NCI-H2227 (cell line): ENCODE data around the gene CYTH1.
"Not testable (repeated sequence)": the region's sequence is repeated elsewhere in the genome, so short reads cannot be mapped to it uniquely, and the experiment has no call there.

Source experiments
- DNase-seq: peaks from one replicate; lab custom pipeline; 2025; ENCODE audit not compliant: unreplicated experiment; lab: John Stamatoyannopoulos, UW

The CYTH1 gene

GRCh38 chr17:78789663-78790181, 7.6 kb upstream of the CYTH1 start:
- DNase-seq = no peak

- DNase-seq = peak; percentile 25
These were observed 7.1 kb upstream of the CYTH1 start for GRCh38 chr17:78789149-78789662.

DNA sequence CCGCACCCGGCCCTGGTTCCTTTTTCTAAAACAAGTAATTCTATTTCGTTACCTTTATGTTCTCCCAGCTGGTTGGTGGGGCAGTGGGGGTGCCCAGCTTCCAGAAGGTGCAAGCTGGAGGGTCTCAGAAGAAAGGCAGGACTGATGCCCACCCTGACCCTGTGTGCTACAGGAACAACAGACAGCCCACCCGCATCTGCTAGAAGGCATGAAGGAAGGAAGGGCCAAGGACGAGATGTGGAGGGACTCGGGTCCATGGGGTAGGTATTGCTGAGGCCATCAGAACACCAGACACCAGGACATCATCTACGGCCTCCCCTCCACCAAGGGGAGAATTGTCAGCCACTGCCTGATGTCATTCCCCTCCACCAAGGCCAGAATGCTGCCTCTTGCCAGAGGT, 6.4 kb upstream of the CYTH1 start:
- no peak for DNase-seq

GRCh38 chr17:78787444-78787843, 5.4 kb upstream of the CYTH1 start:
- no peak for DNase-seq

- no peak for DNase-seq
These were observed 3.6 kb upstream of the CYTH1 start for GRCh38 chr17:78785663-78786057.

GRCh38 chr17:78785011-78785662, 3.1 kb upstream of the CYTH1 start:
- DNase-seq = no peak

GRCh38 chr17:78784352-78784751, 2.3 kb upstream of the CYTH1 start:
- no peak for DNase-seq

DNA sequence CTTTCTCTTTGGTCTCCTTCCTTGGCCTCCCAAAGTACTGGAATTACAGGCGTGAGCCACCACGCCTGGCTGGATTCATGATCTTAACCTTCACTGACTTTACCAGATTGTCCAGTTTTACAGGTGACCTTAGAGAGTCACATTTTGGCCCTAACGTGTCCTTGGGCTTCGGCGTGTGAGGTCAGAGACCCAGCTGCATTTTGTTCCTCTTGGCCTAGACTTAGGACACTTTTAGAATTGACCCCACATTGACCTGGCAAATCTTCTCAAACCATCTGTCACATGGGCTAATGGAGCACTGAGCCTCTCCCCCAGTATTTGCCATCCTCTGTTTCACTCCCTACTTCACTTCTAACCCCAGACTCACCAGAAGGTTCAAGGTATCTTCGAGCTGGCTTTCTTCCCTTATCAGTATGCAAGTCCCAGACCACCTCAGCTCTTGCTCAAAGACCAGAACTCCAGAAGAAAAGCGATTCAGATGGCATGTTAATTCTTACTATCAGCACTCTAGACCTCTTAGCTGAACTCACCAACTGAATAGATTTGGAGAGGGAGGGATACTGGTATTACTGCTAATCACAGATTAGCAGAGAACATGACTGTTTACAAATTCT, 1.7 kb upstream of the CYTH1 start:
- no peak for DNase-seq

DNA sequence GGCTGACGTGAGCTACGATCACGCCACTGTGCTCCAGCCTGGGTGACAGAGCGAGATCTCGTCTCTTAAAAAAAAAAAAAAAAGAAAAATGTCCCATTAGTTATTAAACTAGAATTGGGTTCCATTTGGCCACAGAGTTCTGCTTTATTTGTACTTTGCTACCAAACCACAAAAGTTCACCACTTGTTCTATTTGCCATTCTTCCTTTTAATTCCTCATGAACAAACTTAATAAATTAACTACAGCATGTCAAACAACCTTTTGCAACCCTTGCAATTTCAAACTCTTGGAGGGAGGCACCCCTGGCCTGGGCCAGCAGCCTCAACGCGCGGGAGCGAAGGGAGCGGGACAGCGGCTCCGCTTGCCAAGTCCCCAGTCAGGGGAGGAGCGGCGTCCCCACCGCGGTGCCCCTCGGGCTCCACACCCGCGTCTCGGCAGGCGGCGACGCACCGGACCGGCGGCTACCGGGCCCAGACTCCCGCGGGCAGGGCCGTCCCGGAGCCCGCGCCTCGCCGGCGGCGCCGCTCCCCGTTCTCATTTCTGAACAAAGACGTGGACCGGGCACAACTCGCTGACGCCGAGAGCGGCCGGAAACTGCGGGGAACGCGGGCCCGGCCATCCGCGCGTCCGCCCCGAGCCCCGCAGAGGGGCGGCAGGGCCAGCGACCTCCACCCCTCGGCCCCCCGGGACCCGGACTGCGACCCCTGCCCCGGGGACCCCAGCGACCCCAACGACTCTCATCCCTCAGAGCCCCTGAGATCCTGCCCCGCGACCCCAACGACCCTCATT, 775 bp downstream of the CYTH1 start:
- peak; percentile 42 for DNase-seq

DNA sequence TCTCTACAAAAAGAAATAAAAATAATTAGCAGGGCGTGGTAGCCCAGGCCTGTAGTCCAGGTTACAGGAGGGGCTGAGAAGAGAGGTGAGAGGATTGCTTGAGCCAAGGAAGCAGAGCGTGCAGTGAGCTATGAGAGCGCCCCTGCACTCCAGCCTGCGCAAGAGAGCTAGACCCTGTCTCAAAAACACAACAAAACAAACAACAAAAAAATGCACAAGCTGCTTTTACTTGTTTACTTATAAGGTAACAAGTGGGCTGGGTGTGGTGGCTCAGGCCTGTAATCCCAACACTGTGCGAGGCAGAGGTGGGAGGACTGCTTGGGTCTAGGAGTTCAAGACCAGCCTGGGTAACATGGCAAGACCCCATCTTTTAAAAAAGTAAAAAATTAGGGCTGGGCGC, 1.7 kb downstream of the CYTH1 start:
- no peak for DNase-seq

DNA sequence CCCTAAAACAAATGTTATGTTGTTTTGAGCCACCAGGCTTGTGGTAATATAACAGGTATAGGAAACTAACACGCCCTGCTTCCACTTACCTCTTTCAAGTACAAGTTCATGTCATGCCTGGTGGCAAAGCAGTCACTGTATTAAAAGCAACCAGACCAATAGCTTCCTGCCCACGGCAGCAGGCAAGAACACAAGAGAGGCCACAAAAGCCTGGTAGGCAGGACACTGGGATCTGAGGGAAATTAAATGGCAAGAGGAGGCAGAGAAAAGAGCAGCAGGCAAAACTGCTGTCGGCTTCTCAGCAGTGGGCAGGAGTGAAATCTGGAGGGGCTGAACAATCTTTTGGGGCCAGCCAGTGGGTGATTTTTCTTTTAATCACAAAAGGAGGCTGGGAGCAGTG, 2.2 kb downstream of the CYTH1 start:
- no peak for DNase-seq

- not testable (repeated sequence) for DNase-seq
These were observed 2.8 kb downstream of the CYTH1 start for GRCh38 chr17:78779286-78779651.

DNA sequence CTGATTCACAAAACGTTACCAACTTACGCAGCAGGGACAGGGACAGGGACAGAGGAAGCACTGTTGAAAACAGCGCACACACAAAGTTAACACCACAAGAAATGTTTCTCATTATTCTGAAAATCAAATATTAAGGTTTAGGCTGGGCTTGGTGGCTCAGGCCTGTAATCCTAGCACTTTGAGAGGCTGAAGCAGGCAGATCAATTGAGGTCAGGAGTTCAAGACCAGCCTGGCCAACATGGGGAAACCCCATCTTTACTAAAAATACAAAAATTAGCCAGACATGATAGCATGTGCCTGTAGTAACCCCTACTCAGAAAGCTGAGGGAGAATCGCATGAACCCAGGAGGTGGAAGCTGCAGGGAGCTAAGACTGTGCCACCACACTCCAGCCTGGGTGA, 4.2 kb downstream of the CYTH1 start:
- no peak for DNase-seq

GRCh38 chr17:78774956-78775571, 7.0 kb downstream of the CYTH1 start:
- no peak for DNase-seq

- DNase-seq = no peak
These were observed 7.6 kb downstream of the CYTH1 start for GRCh38 chr17:78774453-78774852.

DNA sequence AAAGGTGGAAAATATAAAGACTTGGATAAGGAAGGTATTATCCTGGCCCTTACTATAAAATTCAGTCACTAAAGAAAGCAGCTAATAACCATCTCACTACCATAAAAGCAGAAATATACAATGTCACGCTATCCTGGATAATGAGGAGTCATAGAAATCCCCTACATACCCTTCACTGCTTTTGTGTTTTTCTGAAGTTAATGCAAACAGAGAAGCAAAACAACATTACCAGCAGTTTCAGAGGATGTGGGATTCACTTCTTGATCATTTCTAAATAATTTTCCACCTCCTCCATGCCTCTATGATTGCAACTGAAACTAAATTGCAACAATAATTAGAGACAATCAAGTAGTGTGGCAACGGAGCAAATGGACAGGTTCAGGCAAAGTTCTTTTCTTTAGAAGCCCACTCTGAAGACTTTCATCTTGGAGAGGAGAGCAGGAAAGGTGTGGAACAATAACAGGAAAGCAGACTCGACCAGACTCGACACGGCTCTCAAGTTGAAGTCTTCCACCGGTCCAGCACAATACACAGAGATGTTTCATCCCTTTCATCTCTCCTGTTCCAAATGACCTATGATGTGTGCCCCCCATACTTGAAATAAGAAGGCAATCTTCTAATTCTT, 10.2 kb downstream of the CYTH1 start:
- DNase-seq = no peak

- DNase-seq = no peak
These were observed 12.8 kb downstream of the CYTH1 start for GRCh38 chr17:78769196-78769773.

DNA sequence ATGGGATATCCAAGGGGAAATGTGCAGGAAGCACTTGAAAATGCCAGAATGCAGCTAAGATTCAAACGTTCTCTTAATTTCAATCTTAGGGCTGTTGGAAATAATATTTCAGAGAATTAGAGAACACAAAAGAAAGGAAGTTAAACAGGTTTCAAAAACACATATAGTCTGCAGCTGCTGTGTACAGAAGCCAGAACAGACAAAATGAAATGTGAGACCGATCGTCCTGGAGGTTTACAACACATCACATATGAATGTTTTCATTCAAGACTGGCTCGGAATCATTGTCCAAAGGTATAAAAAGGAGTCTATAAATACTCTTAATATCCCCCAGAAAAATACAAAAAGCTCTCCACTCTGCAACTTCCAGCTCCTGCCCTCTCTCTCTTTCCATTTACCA, 14.3 kb downstream of the CYTH1 start:
- DNase-seq = no peak

GRCh38 chr17:78766743-78767294, 15.3 kb downstream of the CYTH1 start:
- DNase-seq = no peak

DNA sequence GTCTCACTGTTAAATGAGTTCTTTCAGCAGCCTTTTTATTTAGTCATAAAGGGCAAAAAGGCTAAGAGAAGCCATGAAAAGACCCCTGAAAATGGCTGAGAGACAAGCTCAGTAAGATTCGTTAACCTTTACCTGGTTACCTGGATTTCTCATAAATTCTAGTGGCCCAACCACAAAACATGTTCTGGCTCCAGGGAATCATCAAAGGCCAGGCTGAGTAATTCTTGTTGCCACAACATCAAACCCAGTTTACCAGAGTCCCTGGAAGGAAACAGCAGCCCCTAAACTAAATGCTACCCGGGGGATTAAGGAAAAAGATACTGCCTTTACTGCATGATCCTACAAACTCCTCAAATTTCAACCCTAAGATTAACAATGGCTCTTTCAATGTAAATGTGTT, 15.8 kb downstream of the CYTH1 start:
- DNase-seq = no peak
